CD4-positive, alpha-beta T cell treated with Interleukin-17A for 1 hour (primary cell): ENCODE results near the gene NAT16.

Experiments
- DNase-seq: peaks from one replicate; pipeline ENCODE4 v3.0.0-alpha.2; 2020

Gene NAT16

DNA sequence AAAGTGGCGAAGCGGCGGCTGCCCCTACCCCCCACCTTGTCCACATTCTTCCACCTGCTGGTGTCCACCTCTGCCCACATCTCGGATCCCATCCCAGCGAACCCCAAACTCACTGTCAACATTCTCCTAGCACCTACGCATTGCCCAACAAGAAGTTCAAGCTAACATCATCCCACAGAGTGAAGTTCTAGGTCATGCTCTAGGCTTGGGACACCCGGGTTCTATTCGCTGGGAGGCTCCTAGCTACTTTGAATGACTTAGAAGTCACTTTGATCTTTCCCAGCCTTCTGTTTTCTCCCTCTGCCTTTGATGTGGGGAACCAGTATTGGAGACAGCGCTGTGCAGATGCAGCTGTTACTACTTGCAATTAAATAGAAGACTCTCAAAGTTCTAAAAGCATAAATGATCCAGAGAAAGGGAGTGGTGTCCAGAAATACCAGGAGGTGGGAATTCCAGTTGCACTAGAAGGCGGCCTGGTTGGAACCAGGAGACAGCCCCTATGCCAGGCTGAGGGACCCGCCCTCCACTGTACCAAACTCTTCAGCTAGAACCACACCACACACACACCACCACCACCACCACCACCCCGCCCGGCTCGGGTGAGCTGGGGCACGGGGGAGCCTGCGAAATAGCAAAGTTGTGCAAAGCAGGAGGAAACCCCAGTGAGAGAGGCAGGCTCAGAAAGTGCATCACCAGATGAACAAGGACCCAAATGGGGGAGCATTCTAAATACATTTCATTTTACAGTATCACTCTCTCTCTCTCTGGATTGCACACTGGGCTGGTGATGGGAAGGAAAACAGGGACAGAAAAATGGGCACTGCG is 9.3 kb downstream of the NAT16 start:
- peak; percentile 33 for DNase-seq

DNA sequence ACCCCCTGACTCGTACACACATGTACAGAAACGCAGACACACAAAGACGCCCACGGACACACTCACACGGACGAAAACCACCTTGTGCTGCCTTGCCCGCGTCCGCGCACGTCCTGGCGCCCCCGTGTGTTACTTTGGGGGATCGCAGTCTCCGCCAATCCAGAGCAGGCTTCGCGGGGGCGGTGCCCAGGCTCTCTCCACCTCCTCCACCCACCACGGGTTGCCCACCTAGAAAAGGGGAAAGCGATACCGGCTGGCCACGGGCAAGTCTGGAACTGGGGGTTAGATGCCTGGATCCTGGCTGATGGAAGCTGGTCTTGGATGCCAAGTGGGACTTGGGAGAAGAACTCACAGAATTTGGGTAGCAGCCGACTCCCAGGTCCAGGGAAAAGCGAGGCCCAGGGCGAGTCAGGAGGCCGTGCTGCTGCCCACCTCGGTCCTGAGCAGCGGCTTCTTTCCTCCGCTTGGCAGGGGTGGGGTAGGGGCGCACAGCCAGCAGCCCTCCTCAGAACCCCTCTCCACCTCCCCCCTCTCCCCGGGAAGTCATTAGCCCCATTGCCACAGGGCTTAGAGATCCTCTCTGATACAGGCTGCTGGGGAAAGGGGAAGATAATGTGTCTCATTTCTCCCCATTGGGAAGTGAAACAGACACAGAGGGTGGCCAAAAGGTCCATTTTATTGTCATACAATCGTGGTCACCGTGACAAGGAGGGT is 10.1 kb downstream of the NAT16 start:
- peak; percentile 85 for DNase-seq

DNA sequence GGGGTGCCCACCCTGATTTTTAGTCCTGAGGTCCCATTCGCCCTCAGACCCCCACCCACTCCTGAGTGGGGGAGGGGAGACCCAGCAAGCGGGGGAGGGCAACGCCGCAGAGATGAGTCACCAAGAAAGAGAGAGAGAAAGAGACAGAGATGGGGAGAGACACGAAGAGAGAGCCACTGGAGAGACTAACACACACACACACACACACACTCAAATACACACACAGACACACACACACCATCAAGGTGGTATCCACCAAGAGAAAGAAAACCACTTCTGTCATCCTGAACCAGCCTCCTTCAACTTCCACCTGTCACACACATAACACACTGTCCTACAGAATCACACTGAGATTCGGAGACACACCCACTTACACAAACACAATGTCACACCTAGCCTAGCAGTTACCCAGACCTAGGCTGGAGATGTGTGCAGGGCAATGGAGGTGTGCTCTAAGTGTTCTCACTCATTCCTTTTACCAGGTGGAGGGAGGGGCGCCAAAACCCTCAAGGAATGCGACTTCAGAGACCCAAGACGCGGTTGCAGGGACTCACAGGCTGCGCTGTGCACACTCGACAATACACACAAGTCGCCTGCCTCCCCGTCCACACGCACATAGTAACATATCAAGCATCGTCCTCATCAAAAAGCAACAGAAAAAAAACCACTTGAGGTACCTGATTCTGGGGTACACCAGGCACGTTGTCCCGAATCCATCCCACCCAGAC is 10.8 kb downstream of the NAT16 start:
- no peak for DNase-seq

DNA sequence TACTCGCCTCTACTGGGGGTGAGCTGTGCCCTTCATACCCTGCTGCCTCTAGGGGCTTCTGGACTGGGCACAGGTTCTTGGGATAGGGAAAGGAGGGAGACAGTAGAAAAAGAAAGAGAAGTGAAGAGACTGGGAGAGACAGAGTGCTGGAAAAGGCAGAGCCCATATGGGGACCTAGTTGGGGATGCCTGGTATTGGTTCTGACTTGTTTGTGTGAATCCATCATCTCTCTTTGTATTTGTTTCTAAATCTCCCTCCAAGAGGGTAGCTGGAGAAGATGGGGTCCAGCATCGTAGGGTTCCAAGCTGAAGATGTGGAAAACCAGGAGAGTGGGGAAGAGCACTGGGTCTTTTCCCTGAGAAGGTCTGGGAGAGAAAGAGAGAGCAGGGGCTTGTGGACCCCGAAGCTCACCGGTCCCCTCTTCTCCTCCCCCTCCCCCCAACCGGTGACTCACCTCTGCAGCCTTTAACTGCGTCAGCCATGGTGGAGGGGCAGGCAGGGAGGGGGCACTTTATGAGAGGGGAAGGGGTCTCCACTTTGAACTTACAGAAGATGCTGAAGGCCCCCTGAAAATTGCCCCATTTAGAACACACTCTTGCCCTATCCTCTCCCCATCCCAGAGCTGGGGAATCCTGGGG is 11.6 kb downstream of the NAT16 start:
- DNase-seq, result no peak

DNA sequence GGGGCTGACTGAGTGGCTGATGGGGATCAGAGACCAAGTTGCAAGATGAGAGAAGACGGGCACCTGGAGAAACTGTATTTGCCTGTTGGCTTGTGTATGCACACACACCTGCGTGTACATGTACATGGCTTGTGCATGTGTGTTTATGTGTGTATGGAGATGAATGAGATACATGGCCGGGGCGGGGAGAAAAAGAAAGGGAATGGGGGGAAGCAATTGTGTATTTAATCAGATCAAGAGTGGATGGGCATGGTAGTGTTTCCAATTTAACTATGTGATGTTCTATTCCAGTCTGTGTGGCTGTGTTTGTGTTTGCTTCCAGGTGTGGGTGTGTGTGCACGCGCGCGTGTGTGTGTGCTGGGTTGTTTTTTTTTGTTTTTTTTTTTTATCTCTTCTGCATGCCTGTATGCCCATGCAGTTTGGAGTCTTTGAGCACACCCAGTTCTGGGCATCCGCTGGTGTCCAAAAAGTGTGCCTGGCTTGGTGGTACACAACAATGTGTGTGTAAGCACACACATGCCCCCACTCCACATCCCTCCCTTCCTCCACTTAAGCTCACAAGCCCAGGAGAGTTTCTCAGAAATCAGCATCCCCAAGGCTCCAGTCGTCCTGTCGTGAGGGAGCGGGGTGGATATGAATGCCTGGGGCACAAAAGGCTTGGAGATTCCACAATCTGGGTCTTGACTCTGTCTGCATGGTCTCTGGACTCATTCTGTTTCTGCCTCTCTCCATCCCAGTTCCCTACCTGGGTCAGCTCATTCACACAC is 12.3 kb downstream of the NAT16 start:
- no peak for DNase-seq

DNA sequence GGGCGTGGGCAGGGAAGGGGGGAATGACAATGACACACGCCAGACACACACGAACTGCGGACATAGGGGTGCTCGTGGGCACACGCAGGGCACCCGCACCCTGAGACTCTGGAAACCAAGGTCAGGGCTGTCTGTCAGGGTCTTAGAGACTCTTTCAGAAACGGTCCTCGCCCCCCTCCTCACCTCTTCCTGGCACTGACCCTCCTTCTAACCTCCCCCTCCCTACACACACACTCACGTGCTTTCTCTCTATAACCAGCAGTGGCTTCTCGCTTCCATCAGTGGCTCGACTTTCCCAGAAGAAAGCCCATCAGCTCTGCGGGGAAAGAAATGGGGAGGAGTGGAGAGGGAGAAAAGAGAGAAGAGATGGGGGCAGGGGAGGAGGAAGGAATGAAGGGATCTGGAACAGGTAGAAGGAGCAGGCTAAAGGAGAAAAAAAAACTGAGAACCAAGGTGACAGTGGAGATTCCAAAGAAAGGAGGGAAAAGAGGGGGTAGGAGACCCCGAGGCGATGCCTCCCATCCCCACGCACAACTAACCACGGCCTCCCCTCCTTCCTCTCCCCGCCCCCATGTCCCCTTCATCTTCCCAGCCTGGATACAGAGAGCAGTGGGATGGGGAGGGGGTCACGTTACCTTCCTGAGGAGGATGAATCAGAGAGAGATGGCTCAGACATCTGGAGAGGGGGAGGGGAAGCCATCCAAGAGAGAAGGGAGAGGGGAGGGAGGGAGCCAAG is 13.0 kb downstream of the NAT16 start:
- DNase-seq, result no peak

DNA sequence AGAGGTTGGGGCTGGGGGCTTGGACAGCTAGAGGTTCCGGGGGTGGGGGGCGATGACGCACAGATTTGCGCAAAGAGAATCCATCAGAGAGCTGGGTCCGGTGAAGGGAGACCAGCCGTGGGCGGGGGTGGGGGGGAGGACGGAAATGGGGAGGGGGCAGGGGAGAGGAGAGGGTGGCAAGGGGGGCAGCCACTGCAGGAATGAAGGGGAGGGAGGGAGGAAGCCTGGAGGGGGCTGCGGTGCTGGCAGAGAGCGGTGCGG is 13.5 kb downstream of the NAT16 start:
- no peak for DNase-seq

DNA sequence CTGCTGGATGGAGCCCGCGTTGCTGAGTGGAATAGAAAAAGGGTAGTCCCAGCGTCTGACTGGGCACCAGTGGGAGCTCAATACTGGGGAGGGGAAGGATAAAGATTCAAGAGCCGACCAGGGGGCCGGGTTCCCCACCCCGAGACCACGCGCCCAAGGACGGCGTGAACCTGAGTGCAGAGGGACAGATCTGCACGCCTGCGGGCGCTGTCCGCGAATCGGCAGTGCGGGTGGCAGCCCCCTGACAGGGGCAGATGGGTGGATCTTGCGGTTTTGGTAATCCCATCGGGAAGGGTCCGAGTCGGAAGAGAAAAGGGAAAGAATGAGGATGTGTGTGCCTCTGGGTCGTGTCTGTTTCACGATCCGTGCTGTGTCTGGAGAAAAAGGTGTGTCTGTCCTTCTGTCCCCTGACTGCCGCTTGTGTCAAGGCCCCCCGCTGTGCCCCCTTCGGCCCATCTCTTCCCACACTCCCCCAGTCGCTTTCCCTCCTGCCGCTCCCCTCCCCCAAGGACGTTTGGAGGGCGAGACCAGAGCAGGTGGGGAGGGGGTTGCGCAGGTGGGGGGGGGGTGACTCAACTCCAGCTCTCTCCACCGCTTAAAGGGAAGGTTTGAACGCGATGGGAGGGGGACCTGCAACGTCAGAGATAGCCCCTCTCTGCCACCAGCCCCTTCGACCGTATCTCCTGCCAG is 14.0 kb downstream of the NAT16 start:
- DNase-seq, result no peak

DNA sequence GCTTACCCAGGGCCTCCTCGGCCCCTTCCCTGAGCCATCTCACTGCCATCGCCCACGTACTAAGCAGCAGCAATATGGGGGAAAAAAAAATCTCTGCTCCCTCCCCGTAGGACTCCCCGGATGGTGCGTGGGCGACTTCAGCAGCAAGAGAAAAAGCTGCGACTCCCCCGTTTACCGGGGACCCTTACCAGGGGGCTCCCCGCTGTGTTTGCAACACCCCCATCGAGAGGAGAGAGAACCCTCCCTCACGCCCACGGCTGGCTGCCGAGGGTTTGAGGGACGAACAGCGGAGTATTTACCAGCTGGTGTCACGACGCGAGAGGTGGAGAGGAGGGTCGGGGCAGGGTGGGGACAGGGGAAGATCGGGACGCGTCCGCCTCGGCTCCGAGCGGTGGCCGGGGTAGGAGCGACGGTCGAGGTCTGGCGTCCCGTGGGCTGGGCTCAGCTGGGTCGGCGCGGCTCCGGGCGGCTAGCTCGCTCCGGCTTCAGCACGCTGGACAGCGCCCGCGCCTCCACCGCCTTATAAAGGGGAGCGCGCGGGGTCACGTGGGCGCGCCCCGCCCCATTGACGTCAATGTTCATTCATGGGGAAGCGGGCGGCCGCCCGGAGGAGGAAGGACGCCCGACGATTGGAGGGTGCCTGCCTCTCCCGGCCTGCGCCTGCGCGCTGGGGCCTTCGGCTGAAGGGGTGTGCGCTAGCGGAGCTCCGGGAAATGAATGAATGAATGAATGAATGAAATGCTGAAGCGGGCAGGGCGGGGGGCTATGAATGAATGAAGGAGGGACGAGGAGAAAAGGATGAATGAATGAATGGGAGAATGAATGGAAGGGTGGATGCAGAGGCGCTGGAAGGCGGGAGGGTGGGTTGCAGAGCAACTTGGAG is 14.8 kb downstream of the NAT16 start, which contains the start of gene VGF:
Gene VGF (minus strand): TSS at position 495 of the 883 bp plus-strand sequence. CDS start 726 bp downstream, outside the sequence.
- DNase-seq, result peak; percentile 93

DNA sequence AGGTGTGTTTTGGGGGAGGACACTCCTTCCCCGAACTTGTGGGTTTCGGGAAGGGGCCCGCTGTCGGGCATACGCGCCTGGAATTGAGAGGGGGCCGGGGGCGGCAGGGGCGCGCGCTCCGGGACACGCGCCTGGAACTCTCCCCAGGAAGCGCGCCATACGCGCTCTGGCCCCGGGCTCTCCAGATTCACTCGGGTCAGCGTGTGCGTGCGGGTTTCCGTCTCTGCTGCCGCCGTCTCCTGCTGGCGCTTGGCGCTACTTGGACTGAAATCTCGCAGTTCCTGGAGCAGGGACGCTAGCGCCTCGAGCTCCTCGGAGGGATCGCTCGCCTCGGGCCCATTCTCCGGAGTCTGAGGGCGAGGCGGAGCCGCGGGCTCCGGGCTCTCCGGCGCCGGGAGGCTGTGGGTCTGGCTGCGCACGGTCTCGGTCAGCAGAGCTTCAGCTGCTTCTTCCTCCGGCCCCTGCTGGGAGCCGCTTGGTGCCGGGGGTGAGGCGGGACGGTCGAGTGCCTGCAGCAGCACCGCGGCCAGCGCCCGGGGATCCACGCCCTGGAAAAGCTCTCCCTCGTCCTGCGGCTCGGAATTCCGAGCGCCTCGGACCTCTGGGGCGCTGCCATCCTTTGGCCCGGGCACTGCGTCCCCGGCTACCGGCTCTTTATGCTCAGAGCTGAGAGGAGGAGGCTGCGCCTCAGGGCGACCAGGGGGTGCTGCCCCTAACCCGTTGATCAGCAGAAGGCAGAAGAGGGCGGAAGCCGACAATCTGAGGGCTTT is 15.8 kb downstream of the NAT16 start:
- DNase-seq, result no peak

DNA sequence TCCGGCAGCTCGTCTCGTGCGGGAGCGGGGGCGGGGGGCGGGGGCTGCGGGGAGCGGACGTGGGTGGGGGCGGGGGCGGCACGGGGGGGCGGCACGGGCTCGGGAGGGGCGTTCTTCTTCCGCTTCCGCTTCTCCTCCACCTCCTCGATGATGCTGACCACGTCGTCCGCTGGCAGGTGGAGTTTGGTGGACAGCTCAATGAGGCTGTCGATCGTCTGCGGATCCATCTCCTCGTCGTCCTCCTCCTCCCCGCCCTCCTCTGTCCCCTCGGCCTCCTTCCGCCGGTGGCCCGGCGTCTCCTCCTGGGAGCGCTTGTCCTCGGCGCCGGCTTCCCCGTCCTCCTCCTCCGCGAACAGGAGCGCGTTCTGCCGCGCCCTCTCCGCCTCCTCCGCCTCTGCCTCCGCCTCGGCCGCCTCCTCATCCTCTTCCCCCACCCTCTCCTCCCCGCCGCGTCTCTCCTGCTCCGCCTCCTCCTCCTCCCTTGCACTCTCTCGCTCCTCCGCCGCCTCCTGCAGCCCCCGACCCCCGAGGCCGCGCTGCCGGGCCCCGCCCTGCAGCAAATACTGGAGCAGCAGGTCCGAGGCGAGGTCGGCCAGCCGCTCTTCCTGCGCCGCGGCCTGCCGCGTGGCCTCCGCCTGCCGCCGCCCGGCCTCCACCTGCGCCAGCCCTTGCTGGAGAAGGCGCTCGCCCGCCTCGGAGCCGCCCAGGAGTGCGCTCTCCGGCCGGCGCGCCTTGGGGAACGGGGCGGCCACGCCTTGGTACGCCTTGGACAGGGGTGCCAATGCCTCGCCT is 16.6 kb downstream of the NAT16 start:
- peak; percentile 38 for DNase-seq

DNA sequence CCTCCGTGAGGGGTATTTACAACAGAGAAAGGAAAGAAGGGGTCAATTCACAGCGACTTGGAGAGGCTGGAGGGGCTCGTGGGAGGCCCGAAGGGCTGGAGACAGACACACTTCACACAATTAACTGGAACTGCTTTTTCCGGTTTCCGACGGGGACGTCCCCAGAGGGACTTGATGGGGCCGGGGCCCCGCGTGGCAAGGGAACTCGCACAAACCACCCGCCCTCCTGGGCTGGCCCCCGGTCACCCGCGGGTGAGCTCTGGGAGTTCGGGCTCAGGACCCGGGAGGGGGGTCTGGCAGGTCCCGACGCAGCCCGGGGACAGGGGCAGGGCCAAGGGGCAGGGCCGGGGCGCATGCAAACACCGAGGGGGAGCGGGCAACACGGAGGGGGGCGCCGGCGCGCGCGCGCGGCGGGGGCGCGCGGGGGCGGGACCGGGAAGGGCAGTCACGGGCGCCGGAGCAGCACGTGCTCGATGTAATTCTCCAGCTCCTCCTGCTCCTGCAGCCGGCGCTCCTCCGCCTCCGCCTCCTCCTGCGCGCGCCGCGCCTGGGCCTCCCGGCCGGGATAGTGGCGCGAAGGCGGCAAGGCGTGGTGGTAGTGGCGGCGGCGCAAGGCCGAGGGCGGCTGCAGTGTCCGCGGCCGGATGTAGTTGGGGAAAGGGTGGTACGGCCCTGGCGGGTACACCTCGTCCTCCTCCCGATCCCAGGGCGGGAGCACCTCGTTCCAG is 17.4 kb downstream of the NAT16 start:
- no peak for DNase-seq

DNA sequence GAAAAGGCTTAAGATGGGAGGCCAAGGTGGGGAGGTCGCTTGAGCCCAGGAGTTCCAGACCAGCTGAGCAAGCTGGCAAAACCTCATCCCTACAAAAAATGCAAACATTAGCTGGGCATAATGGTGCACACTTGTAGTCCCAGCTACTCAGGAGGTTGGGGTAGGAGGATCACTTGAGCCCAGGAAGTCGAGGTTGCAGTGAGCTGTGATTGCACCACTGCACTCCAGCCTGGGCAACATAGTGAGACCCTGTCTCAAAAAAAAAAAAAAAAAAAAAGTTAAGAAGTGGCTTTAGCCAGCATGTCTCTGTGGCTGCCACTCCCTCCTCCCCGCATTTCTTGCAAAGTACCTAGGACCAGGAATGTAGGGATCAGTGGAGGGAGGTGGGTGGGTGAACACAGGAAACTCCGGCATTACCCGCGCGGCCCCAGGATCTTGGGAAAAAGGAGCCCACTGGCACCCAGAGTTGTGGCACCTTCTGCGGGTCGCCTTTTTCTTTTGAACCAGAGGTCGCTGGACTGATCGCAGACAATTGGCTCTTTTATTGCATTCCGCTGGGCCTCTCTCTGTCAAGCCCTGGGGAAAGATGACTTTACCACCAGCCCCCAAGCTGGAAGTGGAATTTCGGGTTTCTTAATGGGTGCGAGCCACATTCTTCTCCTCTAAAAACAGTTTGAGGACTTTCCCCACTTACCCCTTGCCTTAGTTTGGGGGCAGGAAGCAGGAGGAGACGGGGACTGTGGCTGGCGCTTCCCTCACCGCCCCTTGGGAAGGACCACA is 18.2 kb downstream of the NAT16 start:
- no peak for DNase-seq

DNA sequence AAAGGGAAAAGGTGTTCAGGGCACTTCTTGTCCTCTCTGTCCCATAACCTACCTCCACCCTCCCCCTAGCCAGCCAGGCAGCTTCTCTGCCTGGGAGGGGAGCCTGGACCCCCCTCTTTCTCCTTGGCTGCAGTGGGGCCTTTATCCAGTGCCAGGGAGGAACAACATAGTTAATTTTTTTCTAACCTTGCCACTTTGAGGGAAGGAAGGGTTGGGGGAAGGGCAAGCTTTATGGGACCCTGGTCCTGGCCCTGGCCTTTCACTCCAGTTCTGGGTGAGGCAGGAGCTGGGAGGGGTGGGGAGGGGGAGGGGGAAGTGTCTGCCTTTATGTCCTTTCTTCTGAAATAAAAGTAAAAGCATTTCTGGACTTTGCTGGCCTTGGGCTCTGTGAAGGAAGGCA is 19.2 kb downstream of the NAT16 start:
- DNase-seq, result no peak

DNA sequence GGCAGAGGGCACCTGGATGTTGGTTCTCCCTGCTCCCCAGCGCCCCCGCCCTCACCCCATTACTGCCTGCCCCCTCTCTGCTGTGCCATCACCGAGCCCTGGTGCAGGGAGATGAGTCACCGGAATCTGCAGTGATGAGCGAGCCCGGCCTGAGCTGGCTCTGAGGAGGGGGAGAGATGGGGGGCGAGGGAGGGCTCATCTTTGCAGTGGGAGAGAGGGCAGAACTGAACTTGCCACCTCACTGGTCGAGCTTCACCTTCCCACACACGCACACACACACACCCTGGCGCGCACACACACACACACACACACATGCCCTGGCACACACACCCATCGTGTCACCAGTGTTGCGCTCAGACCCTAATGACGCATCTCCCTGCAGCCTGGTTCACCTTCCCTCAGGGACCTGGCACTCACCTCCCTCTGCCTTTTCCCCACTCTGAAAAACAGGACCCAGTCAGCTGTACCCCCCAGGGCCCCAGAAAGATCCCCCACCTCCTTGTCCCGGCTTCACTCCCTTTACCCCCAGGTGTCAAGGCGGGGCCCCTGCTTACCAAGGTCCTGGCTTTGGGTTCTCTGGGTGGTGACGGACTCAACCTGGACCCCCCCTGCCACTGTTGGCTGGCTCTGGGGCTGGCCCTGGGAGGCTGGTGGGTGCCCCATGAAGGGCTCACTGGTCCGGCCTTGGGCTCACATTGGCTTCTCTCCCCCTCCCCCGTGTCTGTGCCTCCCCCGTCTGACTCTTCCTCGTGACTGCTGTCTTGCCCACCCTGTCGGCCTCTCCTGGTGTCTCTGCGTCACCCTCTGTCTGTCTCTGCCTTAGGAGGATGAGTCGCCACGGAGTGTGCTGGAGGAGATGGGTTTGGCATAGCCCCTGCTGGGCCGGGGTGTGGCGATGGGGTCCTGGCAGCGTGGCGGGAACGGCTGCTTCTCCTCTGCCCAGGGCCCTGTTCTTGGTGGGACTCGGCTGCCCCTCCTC is 20.1 kb downstream of the NAT16 start:
- no peak for DNase-seq
